ENCODE measurements around the gene CCDC149.

- TF ChIP-seq CTCF (IDR thresholded peaks at IDR 0.05; ENCODE audit: low read length) (no peak), EZH2 (IDR thresholded peaks at IDR 0.05; ENCODE audit: borderline replicate concordance, low read length) (no peak)
These were observed 41.6 kb downstream of the CCDC149 start for GRCh38 chr4:24871210-24871609.
